ENCODE measurements around the gene SLC2A5. TPM values are rescaled to one million over a fixed set of nuclear protein-coding genes. Genes with fewer than 3 reads are reported as not detected.

The SLC2A5 gene
- total RNA-seq, 1 experiment from 2014 or later, result not detected

DNA sequence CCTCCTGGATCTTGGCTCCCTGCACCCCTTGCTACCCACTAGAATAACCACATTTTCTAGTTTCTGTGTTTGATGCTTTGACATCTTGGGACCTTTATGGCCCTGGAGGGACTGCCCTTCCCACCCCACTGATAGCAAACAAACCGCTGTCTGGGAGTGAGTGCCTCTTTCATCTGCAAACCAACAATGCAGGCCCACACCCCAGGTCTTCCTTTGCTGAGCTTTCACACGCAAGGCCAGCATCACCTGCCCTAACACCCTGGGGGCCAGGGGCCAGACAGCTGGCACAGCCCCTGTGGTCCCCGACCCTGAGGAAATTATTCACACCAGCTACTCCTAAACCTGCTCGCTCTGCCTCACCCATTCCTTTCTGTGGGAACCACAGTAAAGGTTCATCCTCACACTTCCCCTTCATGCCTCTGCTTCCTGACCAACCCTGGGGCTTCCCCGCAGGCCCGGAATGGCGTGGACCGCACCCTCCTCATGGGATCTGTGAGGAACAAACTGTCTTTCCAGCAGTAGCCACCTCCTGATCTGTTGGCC lies 58.6 kb downstream of the SLC2A5 start:
- no peaks in the 10 kb centered on the region for H3K36me3 ChIP-seq (ENCODE audit: low read depth, low read length)
- H3K4me2 ChIP-seq (ENCODE audit: low read length), result no peak overlapping the region
- ATAC-seq, result no peak
- H3K9me3 ChIP-seq (ENCODE audit: low read length), result no peaks in the 10 kb centered on the region
- DNase-seq, result no peak
- H3K27me3 ChIP-seq (ENCODE audit: low read length), result no peaks in the 10 kb centered on the region
- H3K4me1 ChIP-seq (ENCODE audit: insufficient read depth, low read length), result no peaks in the 10 kb centered on the region
- no TSS peak for BruUV-seq (replicated peaks)
- CTCF ChIA-PET, result no interaction called here
- no peaks in the 10 kb centered on the region for H3F3A ChIP-seq (ENCODE audit: low read length, unreplicated experiment)
- intact Hi-C loops (cut with micrococcal nuclease), result no loop called here
- no peak overlapping the region for H2AFZ ChIP-seq (ENCODE audit: low read length)
- H3K9ac ChIP-seq (ENCODE audit: low read length), result no peak overlapping the region
- H3K79me2 ChIP-seq (ENCODE audit: low read length), result no peaks in the 10 kb centered on the region
- H4K20me1 ChIP-seq (ENCODE audit: low read length), result no peaks in the 10 kb centered on the region
- no peak for TF ChIP-seq EZH2phosphoT487 (IDR thresholded peaks at IDR 0.05; ENCODE audit: borderline replicate concordance, low read length)
- TF ChIP-seq, protein P1, sequence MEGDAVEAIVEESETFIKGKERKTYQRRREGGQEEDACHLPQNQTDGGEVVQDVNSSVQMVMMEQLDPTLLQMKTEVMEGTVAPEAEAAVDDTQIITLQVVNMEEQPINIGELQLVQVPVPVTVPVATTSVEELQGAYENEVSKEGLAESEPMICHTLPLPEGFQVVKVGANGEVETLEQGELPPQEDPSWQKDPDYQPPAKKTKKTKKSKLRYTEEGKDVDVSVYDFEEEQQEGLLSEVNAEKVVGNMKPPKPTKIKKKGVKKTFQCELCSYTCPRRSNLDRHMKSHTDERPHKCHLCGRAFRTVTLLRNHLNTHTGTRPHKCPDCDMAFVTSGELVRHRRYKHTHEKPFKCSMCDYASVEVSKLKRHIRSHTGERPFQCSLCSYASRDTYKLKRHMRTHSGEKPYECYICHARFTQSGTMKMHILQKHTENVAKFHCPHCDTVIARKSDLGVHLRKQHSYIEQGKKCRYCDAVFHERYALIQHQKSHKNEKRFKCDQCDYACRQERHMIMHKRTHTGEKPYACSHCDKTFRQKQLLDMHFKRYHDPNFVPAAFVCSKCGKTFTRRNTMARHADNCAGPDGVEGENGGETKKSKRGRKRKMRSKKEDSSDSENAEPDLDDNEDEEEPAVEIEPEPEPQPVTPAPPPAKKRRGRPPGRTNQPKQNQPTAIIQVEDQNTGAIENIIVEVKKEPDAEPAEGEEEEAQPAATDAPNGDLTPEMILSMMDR (conservative IDR thresholded peaks at IDR 0.05; ENCODE audit: low read depth, low read length), result no peak
- TF ChIP-seq EZH2 (IDR thresholded peaks at IDR 0.05; ENCODE audit: low read length, unreplicated experiment), result no peak
- H3K9me2 ChIP-seq (replicated peaks; ENCODE audit: low read length), result no peaks in the 10 kb centered on the region
- no peak overlapping the region for H3K4me3 ChIP-seq (ENCODE audit: low read length)
- no peak overlapping the region for H3K27ac ChIP-seq (ENCODE audit: low read length)
- POLR2A ChIA-PET (ENCODE audit: unreplicated experiment), result no interaction called here

GRCh38 chr1:9009438-9010370 lies 59.7 kb downstream of the SLC2A5 start:
- Histone ChIP-seq H3K9me2 (replicated peaks; ENCODE audit: low read length) (no peaks in the 10 kb centered on the region), H3K9ac (ENCODE audit: low read length) (no peak overlapping the region), H3K27ac (ENCODE audit: low read length) (no peak overlapping the region), H3K9me3 (ENCODE audit: low read length) (no peaks in the 10 kb centered on the region), H3F3A (ENCODE audit: low read length, unreplicated experiment) (no peaks in the 10 kb centered on the region), H4K20me1 (ENCODE audit: low read length) (no peaks in the 10 kb centered on the region), H3K36me3 (ENCODE audit: low read depth, low read length) (no peaks in the 10 kb centered on the region), H3K4me1 (ENCODE audit: insufficient read depth, low read length) (no peaks in the 10 kb centered on the region), H3K4me2 (ENCODE audit: low read length) (no peak overlapping the region), H2AFZ (ENCODE audit: low read length) (no peak overlapping the region), H3K4me3 (ENCODE audit: low read length) (no peak overlapping the region), H3K79me2 (ENCODE audit: low read length) (no peaks in the 10 kb centered on the region), H3K27me3 (ENCODE audit: low read length) (no peaks in the 10 kb centered on the region)
- peak; percentile 34 for ATAC-seq
- CTCF ChIA-PET, result no interaction called here
- BruUV-seq (replicated peaks), result no TSS peak
- TF ChIP-seq, protein P1 (conservative IDR thresholded peaks at IDR 0.05; ENCODE audit: low read depth, low read length), result peak; percentile 69
- TF ChIP-seq EZH2phosphoT487 (IDR thresholded peaks at IDR 0.05; ENCODE audit: borderline replicate concordance, low read length) (no peak), EZH2 (IDR thresholded peaks at IDR 0.05; ENCODE audit: low read length, unreplicated experiment) (no peak)
- intact Hi-C loops (cut with micrococcal nuclease), result no loop called here
- peak; percentile 33 for DNase-seq
- POLR2A ChIA-PET (ENCODE audit: unreplicated experiment), result no interaction called here

DNA sequence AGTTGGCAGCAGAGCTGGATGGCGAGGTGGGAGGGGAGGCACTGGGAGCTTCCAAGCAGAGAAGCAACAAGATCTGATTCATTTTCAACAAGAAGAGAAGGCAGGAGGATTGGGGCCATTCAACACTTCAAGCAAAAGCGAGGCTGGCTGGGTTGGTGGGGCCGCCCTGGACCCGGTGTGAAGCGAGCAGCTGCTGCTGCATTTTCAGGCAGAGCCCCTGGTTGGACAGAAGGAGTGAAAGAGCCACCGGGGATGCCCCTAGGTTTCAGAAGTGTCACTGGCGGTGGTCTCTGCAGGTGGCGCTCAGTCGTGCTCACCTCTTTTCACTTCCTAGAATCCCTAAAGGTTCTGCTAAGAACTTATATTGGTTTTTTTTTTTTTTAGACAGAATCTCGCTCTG lies 61.2 kb downstream of the SLC2A5 start:
- Histone ChIP-seq H3K9ac (ENCODE audit: low read length) (no peak overlapping the region), H3K4me2 (ENCODE audit: low read length) (no peak overlapping the region), H3K4me3 (ENCODE audit: low read length) (no peak overlapping the region), H3K79me2 (ENCODE audit: low read length) (no peaks in the 10 kb centered on the region), H3K9me3 (ENCODE audit: low read length) (no peaks in the 10 kb centered on the region), H3K9me2 (replicated peaks; ENCODE audit: low read length) (no peaks in the 10 kb centered on the region), H3K4me1 (ENCODE audit: insufficient read depth, low read length) (no peaks in the 10 kb centered on the region), H3K36me3 (ENCODE audit: low read depth, low read length) (no peaks in the 10 kb centered on the region), H3F3A (ENCODE audit: low read length, unreplicated experiment) (no peaks in the 10 kb centered on the region), H3K27ac (ENCODE audit: low read length) (no peak overlapping the region), H4K20me1 (ENCODE audit: low read length) (no peaks in the 10 kb centered on the region), H2AFZ (ENCODE audit: low read length) (no peak overlapping the region), H3K27me3 (ENCODE audit: low read length) (no peaks in the 10 kb centered on the region)
- intact Hi-C loops (cut with micrococcal nuclease), result no loop called here
- no peak for TF ChIP-seq EZH2phosphoT487 (IDR thresholded peaks at IDR 0.05; ENCODE audit: borderline replicate concordance, low read length)
- TF ChIP-seq, protein P1 (conservative IDR thresholded peaks at IDR 0.05; ENCODE audit: low read depth, low read length), result no peak
- TF ChIP-seq EZH2 (IDR thresholded peaks at IDR 0.05; ENCODE audit: low read length, unreplicated experiment), result no peak
- BruUV-seq (replicated peaks), result no TSS peak
- POLR2A ChIA-PET (ENCODE audit: unreplicated experiment), result no interaction called here
- DNase-seq (no peak), ATAC-seq (no peak)
- CTCF ChIA-PET, result no interaction called here

All from PC-3 (cell line).